ENCODE results near the gene GSTK1. TPM values are rescaled to one million over a fixed set of nuclear protein-coding genes. Genes with fewer than 3 reads are reported as not detected.
"Not testable (repeated sequence)": the region's sequence is repeated elsewhere in the genome, so short reads cannot be mapped to it uniquely, and the experiment has no call there.

The GSTK1 gene
- total RNA-seq, 1 experiment from 2014 or later = 51.9 TPM

- Histone ChIP-seq H3K27me3 (ENCODE audit: control insufficient read depth, insufficient read depth, low read length) (no peaks in the 10 kb centered on the region), H3K36me3 (replicated peaks; ENCODE audit: control insufficient read depth, insufficient read depth, low read length) (no peaks in the 10 kb centered on the region), H3K4me3 (ENCODE audit: insufficient read depth, low read depth, low read length) (no peak overlapping the region)
- DNase-seq = no peak
Observed at GRCh38 chr7:143247372-143247771, 15.9 kb upstream of the GSTK1 start.

- no peak for DNase-seq
Observed at GRCh38 chr7:143248761-143249354, 14.4 kb upstream of the GSTK1 start.

GRCh38 chr7:143250199-143250598, 13.0 kb upstream of the GSTK1 start:
- no peak for DNase-seq
- Histone ChIP-seq H3K27me3 (ENCODE audit: control insufficient read depth, insufficient read depth, low read length) (no peaks in the 10 kb centered on the region), H3K36me3 (replicated peaks; ENCODE audit: control insufficient read depth, insufficient read depth, low read length) (no peaks in the 10 kb centered on the region), H3K4me3 (ENCODE audit: insufficient read depth, low read depth, low read length) (no peak overlapping the region)

More at GRCh38 chr7:143248761-143249354, 14.4 kb upstream of the GSTK1 start:
- Histone ChIP-seq H3K27me3 (ENCODE audit: control insufficient read depth, insufficient read depth, low read length) (no peaks in the 10 kb centered on the region), H3K36me3 (replicated peaks; ENCODE audit: control insufficient read depth, insufficient read depth, low read length) (no peaks in the 10 kb centered on the region), H3K4me3 (ENCODE audit: insufficient read depth, low read depth, low read length) (no peak overlapping the region)

- no peak overlapping the region for H3K4me3 ChIP-seq (ENCODE audit: insufficient read depth, low read depth, low read length)
- no peak for DNase-seq
- no peaks in the 10 kb centered on the region for H3K36me3 ChIP-seq (replicated peaks; ENCODE audit: control insufficient read depth, insufficient read depth, low read length)
- H3K27me3 ChIP-seq (ENCODE audit: control insufficient read depth, insufficient read depth, low read length) = no peaks in the 10 kb centered on the region
Observed at GRCh38 chr7:143250822-143251221, 12.4 kb upstream of the GSTK1 start.

GRCh38 chr7:143252006-143252405, 11.2 kb upstream of the GSTK1 start:
- Histone ChIP-seq H3K4me3 (ENCODE audit: insufficient read depth, low read depth, low read length) (no peak overlapping the region), H3K27me3 (ENCODE audit: control insufficient read depth, insufficient read depth, low read length) (no peaks in the 10 kb centered on the region)
- DNase-seq = no peak

GRCh38 chr7:143255564-143255963, 7.7 kb upstream of the GSTK1 start:
- no peak for DNase-seq
- no peak overlapping the region for H3K4me3 ChIP-seq (ENCODE audit: insufficient read depth, low read depth, low read length)

More at GRCh38 chr7:143252006-143252405, 11.2 kb upstream of the GSTK1 start:
- H3K36me3 ChIP-seq (replicated peaks; ENCODE audit: control insufficient read depth, insufficient read depth, low read length) = no peaks in the 10 kb centered on the region

GRCh38 chr7:143256325-143256724, 6.9 kb upstream of the GSTK1 start:
- H3K36me3 ChIP-seq (replicated peaks; ENCODE audit: control insufficient read depth, insufficient read depth, low read length) = no peaks in the 10 kb centered on the region
- peak; percentile 25 for DNase-seq
- no peak overlapping the region for H3K4me3 ChIP-seq (ENCODE audit: insufficient read depth, low read depth, low read length)
- H3K27me3 ChIP-seq (ENCODE audit: control insufficient read depth, insufficient read depth, low read length) = no peaks in the 10 kb centered on the region

More at GRCh38 chr7:143255564-143255963, 7.7 kb upstream of the GSTK1 start:
- Histone ChIP-seq H3K27me3 (ENCODE audit: control insufficient read depth, insufficient read depth, low read length) (no peaks in the 10 kb centered on the region), H3K36me3 (replicated peaks; ENCODE audit: control insufficient read depth, insufficient read depth, low read length) (no peaks in the 10 kb centered on the region)

GRCh38 chr7:143256932-143257331, 6.3 kb upstream of the GSTK1 start:
- no peaks in the 10 kb centered on the region for H3K36me3 ChIP-seq (replicated peaks; ENCODE audit: control insufficient read depth, insufficient read depth, low read length)
- H3K4me3 ChIP-seq (ENCODE audit: insufficient read depth, low read depth, low read length) = no peak overlapping the region
- DNase-seq = no peak
- H3K27me3 ChIP-seq (ENCODE audit: control insufficient read depth, insufficient read depth, low read length) = no peaks in the 10 kb centered on the region

- no peaks in the 10 kb centered on the region for H3K27me3 ChIP-seq (ENCODE audit: control insufficient read depth, insufficient read depth, low read length)
Observed at GRCh38 chr7:143257501-143257900, 5.7 kb upstream of the GSTK1 start.

GRCh38 chr7:143258831-143259230, 4.4 kb upstream of the GSTK1 start:
- DNase-seq = no peak

More at GRCh38 chr7:143257501-143257900, 5.7 kb upstream of the GSTK1 start:
- no peak for DNase-seq
- no peaks in the 10 kb centered on the region for H3K36me3 ChIP-seq (replicated peaks; ENCODE audit: control insufficient read depth, insufficient read depth, low read length)
- H3K4me3 ChIP-seq (ENCODE audit: insufficient read depth, low read depth, low read length) = no peak overlapping the region

GRCh38 chr7:143259765-143260164, 3.5 kb upstream of the GSTK1 start:
- Histone ChIP-seq H3K27me3 (ENCODE audit: control insufficient read depth, insufficient read depth, low read length) (no peaks in the 10 kb centered on the region), H3K4me3 (ENCODE audit: insufficient read depth, low read depth, low read length) (no peak overlapping the region), H3K36me3 (replicated peaks; ENCODE audit: control insufficient read depth, insufficient read depth, low read length) (no peaks in the 10 kb centered on the region)
- DNase-seq = no peak

More at GRCh38 chr7:143258831-143259230, 4.4 kb upstream of the GSTK1 start:
- H3K27me3 ChIP-seq (ENCODE audit: control insufficient read depth, insufficient read depth, low read length) = no peaks in the 10 kb centered on the region
- no peak overlapping the region for H3K4me3 ChIP-seq (ENCODE audit: insufficient read depth, low read depth, low read length)
- no peaks in the 10 kb centered on the region for H3K36me3 ChIP-seq (replicated peaks; ENCODE audit: control insufficient read depth, insufficient read depth, low read length)

GRCh38 chr7:143261901-143262300, 1.3 kb upstream of the GSTK1 start:
- Histone ChIP-seq H3K36me3 (replicated peaks; ENCODE audit: control insufficient read depth, insufficient read depth, low read length) (no peaks in the 10 kb centered on the region), H3K4me3 (ENCODE audit: insufficient read depth, low read depth, low read length) (no peak overlapping the region), H3K27me3 (ENCODE audit: control insufficient read depth, insufficient read depth, low read length) (no peaks in the 10 kb centered on the region)
- no peak for DNase-seq

- not testable (repeated sequence) for DNase-seq; H3K27me3 ChIP-seq (ENCODE audit: control insufficient read depth, insufficient read depth, low read length); H3K36me3 ChIP-seq (replicated peaks; ENCODE audit: control insufficient read depth, insufficient read depth, low read length)
- H3K4me3 ChIP-seq (ENCODE audit: insufficient read depth, low read depth, low read length) = peak overlapping the region; percentile 80
Observed at GRCh38 chr7:143264196-143264568, 941 bp downstream of the GSTK1 start.

GRCh38 chr7:143265017-143265693, 1.9 kb downstream of the GSTK1 start:
- no peak for DNase-seq
- H3K36me3 ChIP-seq (replicated peaks; ENCODE audit: control insufficient read depth, insufficient read depth, low read length) = peaks cover 2% of the 10 kb centered on the region
- H3K27me3 ChIP-seq (ENCODE audit: control insufficient read depth, insufficient read depth, low read length) = no peaks in the 10 kb centered on the region
- no peak overlapping the region for H3K4me3 ChIP-seq (ENCODE audit: insufficient read depth, low read depth, low read length)

GRCh38 chr7:143269251-143269650, 6.0 kb downstream of the GSTK1 start:
- H3K36me3 ChIP-seq (replicated peaks; ENCODE audit: control insufficient read depth, insufficient read depth, low read length) = peaks cover 2% of the 10 kb centered on the region
- DNase-seq = no peak
- no peaks in the 10 kb centered on the region for H3K27me3 ChIP-seq (ENCODE audit: control insufficient read depth, insufficient read depth, low read length)
- no peak overlapping the region for H3K4me3 ChIP-seq (ENCODE audit: insufficient read depth, low read depth, low read length)

Data from H7 (cell line).